Measurements from ENCODE around the gene FLNB. TPM values are rescaled to one million over a fixed set of nuclear protein-coding genes. Genes with fewer than 3 reads are reported as not detected.
A peak's percentile ranks its signal among the peaks of the same experiment; 100 is the strongest.

Gene FLNB
- total and polyA plus RNA-seq, 9 of the 15 experiments (the other 6 are each of a cell fraction or from before 2014, with no cell fraction given) = 9.4 to 48.1 (median 25.6) TPM

GRCh38 chr3:58036293-58037032 is 28.2 kb downstream of the FLNB start (continued):
- TF ChIP-seq NR2C2 (CRISPR knock-in tag; IDR thresholded peaks at IDR 0.05) (no peak), NR2C2 (tag; IDR thresholded peaks at IDR 0.05) (no peak), ZNF311 (CRISPR knock-in tag; IDR thresholded peaks at IDR 0.05) (0 out of 2 replicates have a peak, but pooled peaks have one; percentile 48), LCOR (CRISPR knock-in tag; IDR thresholded peaks at IDR 0.05) (no peak), HLTF (IDR thresholded peaks at IDR 0.05) (no peak), PTRF (tag; IDR thresholded peaks at IDR 0.05) (peak; percentile 79)

- POLR2A ChIA-PET = interaction anchor here (1.7 kb wide), 1 partner anchor 12 kb away, joined by 4 read pairs; no protein-coding TSS in a partner anchor
- H3K9ac ChIP-seq (ENCODE audit: insufficient read depth in 1 of 2, low read depth in 2 of 2, low read length in 2 of 2) = no peak overlapping the region
- no peak overlapping the region for H3K4me3 ChIP-seq
- FAIRE-seq (no peak), DNase-seq (ENCODE audit: extremely low read depth in 1 of 4, low spot score in 3 of 4) (no peak), ATAC-seq (no peak)
- no peak overlapping the region for H3K27ac ChIP-seq (ENCODE audit: extremely low read depth, low read depth, low read length)
- no peak overlapping the region for H2AFZ ChIP-seq (ENCODE audit: low read depth, low read length)
- in situ Hi-C loops (cut with MboI) (no loop called here), intact Hi-C loops (cut with micrococcal nuclease) (no loop called here)
- WGBS (ENCODE audit: insufficient coverage, low coverage, missing lambda C conversion rate) = 87% methylated on average over 11 of the region's 13 CpGs
- no peaks in the 10 kb centered on the region for H3K9me3 ChIP-seq (replicated peaks; ENCODE audit: control insufficient read depth, insufficient read depth, low read depth, low read length)
- no peaks in the 10 kb centered on the region for H3K27me3 ChIP-seq (ENCODE audit: control insufficient read depth in 2 of 2, insufficient read depth in 2 of 2, low read length in 2 of 2)
- BruUV-seq (replicated peaks) = no TSS peak
- no peak overlapping the region for H3K4me2 ChIP-seq (ENCODE audit: insufficient read depth, low read length)
- peaks cover 17 to 37% of the 10 kb centered on the region in 2 experiments; a peak in 4 of 5 replicates for H3K4me1 ChIP-seq (replicated peaks in 1 of 2; ENCODE audit: control insufficient read depth in 2 of 2, insufficient read depth in 2 of 2, low read length in 2 of 2)
- H4K20me1 ChIP-seq (replicated peaks; ENCODE audit: control insufficient read depth, insufficient read depth, low read length) = no peaks in the 10 kb centered on the region
- H3K9me1 ChIP-seq (ENCODE audit: control insufficient read depth, insufficient read depth, low read length) = no peaks in the 10 kb centered on the region
- H3K79me2 ChIP-seq (ENCODE audit: control insufficient read depth, insufficient read depth, low read length) = peaks cover 40% of the 10 kb centered on the region
- H3K36me3 ChIP-seq (ENCODE audit: control insufficient read depth, insufficient read depth, low read length) = no peaks in the 10 kb centered on the region
- CTCF ChIA-PET (ENCODE audit: low intra/inter-chr PET ratio) = no interaction called here
- no peak for TF ChIP-seq RBM34 (IDR thresholded peaks at IDR 0.05; ENCODE audit: borderline replicate concordance, insufficient read depth, low read length)
- TF ChIP-seq TAF15 (IDR thresholded peaks at IDR 0.05; ENCODE audit: low read depth, low read length) = no peak
- no peak for TF ChIP-seq ZNF79 (CRISPR knock-in tag; IDR thresholded peaks at IDR 0.05; ENCODE audit: low read depth)
- no peak for TF ChIP-seq PHF21A (IDR thresholded peaks at IDR 0.05; ENCODE audit: borderline replicate concordance, low read depth)
- no peak for TF ChIP-seq ZNF830 (CRISPR knock-in tag; IDR thresholded peaks at IDR 0.05)
- TF ChIP-seq ZBTB11 (CRISPR knock-in tag; IDR thresholded peaks at IDR 0.05) = no peak
- TF ChIP-seq PCBP1 (IDR thresholded peaks at IDR 0.05; ENCODE audit: low read depth, low read length, poor library complexity, severe bottlenecking) = no peak
- TF ChIP-seq ZNF695 (CRISPR knock-in tag; IDR thresholded peaks at IDR 0.05) = no peak
- no peak for TF ChIP-seq TCF7L2 (IDR thresholded peaks at IDR 0.05; ENCODE audit: low read depth, low read length)
- TF ChIP-seq NFATC3 (IDR thresholded peaks at IDR 0.05) = no peak
- TF ChIP-seq HOXB6 (CRISPR knock-in tag; IDR thresholded peaks at IDR 0.05; ENCODE audit: borderline replicate concordance) = no peak
- TF ChIP-seq COPS2 (conservative IDR thresholded peaks at IDR 0.05) = no peak
These were observed 29.1 kb downstream of the FLNB start for GRCh38 chr3:58037141-58037910.

Measured in K562 (cell line).